HG02798 (cell line): ENCODE measurements around the gene RBM8A.

Experiments used
- ATAC-seq: cut with Tn5 transposase; IDR thresholded peaks from one replicate; pipeline ENCODE4 v1.9.1; 2021; ENCODE audit warnings: mild to moderate bottlenecking; ENCODE audit not compliant: unreplicated experiment, poor library complexity

The RBM8A gene

GRCh38 chr1:145885738-145886287 is 41.5 kb downstream of the RBM8A start, which contains the start of gene ANKRD35:
TSS of gene ANKRD35 (minus strand) at chr1:145885866. CDS start at chr1:145885758, 108 bp downstream.
- ATAC-seq = peak; percentile 99

GRCh38 chr1:145884675-145885074 is 42.6 kb downstream of the RBM8A start:
- ATAC-seq = no peak

DNA sequence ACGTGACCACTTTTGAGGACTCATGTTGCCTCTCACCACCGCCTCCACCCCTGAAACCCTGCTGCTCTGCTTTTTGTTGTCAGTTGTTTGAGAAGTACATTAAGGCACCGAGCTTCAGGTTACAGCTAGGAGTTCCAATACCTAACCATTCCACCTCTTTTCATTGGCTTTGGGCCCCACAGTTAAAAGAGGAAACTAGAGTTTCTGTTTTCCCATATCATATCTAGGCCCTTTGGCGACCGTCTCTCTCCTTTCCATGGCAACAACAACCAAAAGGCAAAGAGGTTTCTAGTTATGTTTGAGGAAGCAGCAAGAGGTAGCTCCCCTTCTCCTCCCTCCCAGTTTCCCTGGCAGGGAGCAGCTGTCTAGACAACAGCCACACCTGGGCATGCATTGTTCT is 47.5 kb downstream of the RBM8A start:
- no peak for ATAC-seq

- ATAC-seq = no peak
These were observed 48.6 kb downstream of the RBM8A start for GRCh38 chr1:145878724-145879123.

DNA sequence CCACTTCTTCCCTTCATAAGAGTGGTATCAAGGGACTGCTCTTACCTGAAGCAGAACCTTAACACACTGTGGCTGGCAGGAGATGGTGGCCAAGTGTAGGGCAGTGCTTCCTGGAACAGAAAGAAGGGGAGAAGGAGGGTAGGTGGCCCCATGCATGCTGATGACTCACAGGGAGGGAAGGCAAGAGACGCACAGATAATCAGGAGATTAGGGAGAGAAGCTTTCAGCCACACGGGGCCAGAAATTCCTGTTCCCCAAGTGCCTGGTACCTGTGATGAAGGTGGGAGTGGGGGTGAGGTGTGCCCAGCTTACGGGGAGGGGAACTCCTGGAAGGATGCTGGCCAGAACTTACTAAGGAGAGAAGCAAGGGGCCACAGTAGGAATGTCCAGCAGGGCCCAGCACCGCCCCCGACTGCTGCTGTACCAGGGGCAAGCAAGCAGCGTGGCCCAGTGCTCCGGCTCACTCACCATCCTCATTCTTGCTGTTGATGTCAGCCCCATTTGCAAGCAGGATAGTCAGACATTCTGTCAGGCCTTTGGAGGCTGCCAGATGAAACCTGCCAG is 49.3 kb downstream of the RBM8A start:
- ATAC-seq = no peak

DNA sequence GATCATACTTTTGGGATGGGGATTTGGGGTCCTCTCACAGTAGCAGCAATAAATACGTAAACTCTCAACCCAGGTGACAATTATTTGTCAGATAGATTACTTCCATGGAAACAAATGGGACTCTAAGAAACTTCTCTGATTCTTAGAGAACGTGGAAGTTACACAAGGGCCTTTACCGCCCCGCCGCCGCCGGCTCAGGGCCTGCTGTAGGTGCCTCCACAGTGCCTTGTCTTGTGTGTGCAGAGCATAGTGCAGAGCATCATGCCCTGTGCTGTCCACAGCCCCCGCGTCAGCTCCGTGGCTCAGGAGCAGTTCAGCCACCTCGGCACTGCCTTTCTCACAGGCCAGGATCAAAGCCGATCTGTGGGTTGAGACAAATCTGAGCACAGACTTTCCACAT is 52.6 kb downstream of the RBM8A start:
- ATAC-seq = no peak

DNA sequence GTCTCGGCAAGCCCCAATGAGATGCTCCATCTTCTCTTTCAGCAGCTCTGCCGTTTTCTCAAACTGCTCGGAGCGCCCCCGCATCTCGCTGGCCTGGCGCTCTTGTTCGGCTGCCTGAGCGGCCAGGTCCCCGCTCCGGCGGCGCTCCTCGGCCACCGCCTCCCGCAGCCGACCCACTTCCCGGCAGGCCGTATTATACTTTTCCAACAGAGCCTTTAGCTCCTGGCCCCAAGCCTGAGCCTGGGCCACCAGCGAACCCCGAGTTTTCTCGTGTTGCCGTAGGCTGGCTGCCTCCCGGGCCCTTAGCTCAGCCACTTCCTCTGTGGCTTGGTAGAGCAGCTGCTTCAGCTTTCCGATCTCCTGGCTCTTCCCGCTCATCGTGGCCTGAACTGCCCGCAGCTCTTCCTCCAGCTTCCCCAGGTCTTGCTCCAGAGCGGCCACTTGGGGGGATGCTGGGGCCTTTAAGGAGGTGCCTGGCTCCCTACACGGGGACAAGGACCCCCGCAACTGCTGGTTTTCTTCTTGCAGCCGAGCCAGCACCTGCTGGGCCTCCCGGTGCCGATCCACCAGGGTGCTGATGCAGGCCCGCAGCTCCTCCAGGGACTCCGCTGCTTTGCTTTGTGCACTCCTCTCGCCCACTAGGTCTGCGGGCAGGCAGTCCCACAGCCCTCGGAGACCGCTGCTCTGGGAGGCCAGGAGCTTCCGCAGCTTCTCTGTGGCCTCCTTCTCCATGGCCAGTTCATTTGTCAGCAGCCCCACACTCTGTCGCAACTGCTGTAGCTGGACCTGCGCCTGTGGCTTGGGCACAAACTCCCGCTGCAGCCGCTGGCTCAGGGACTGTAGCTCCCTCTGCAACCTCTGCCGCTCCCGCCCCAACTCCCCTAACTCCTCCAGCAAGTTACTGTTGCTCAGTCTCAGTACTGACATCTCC is 55.0 kb downstream of the RBM8A start:
- ATAC-seq = no peak
